ENCODE data around the gene AKR1D1.
A peak's percentile ranks its signal among the peaks of the same experiment; 100 is the strongest.
"Not testable (repeated sequence)": the region's sequence is repeated elsewhere in the genome, so short reads cannot be mapped to it uniquely, and the experiment has no call there.

The AKR1D1 gene, protein sequence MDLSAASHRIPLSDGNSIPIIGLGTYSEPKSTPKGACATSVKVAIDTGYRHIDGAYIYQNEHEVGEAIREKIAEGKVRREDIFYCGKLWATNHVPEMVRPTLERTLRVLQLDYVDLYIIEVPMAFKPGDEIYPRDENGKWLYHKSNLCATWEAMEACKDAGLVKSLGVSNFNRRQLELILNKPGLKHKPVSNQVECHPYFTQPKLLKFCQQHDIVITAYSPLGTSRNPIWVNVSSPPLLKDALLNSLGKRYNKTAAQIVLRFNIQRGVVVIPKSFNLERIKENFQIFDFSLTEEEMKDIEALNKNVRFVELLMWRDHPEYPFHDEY

DNA sequence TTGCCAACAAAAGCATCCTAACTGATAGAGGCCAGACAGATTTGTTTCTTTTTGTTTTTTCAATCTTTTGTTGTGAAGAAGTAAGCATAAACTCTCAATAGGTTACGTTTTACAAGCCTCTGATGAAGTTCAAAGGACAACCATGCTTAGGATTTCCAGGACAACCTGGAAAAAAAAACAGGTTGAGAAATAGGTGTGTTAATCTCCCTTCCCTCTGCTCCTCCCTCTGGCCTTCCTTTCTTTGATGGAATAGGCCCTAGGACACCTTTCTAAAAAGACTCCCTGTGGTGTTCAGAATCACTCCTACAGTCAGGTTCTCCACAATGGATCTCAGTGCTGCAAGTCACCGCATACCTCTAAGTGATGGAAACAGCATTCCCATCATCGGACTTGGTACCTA is at the start of gene AKR1D1:
Gene AKR1D1, plus strand, starts transcription at position 264 of the 400 bp plus-strand sequence. Its CDS starts 60 bp downstream, at position 324.
- no peak for DNase-seq (ENCODE audit: low read depth in 2 of 2)

DNA sequence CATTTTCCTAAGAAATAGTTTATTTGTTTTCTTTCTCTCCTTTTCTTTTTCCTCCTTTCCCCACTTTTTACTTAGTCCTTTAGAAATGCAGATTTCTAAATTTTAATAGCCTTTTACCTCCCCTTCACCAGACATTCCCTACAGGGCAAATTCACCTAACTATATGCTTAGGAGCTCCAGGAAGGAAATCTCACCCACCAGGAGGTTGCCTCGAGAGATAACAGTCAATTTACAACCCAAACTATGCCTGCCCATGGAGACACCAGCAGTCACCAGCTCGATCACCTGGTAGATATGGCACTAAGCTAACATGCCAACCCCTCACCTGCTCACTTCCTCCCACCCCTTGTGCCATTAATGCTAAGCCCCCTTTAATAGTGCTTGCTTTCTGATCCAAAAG is 49.2 kb upstream of the AKR1D1 start:
- no peak for DNase-seq (ENCODE audit: low read depth in 2 of 2)

DNA sequence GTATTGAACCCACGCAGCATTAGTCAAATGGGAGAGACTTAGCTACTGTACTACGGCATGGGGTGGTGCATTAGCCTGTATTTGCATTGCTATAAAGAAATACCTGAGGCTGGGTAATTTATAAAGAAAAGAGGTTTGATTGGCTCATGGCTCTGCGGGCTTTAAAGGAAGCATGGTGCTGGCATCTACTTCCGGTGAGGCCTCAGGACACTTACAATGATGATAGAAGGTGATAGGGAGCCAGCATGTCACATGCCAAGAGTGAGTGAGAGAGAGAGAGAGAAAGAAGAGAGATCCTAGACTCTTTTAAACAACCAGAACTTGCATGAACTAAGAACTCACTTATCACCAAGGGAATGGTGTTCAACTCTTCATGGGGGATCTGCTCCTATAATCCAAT is 47.1 kb upstream of the AKR1D1 start:
- DNase-seq (ENCODE audit: low read depth in 2 of 2) = no peak

DNA sequence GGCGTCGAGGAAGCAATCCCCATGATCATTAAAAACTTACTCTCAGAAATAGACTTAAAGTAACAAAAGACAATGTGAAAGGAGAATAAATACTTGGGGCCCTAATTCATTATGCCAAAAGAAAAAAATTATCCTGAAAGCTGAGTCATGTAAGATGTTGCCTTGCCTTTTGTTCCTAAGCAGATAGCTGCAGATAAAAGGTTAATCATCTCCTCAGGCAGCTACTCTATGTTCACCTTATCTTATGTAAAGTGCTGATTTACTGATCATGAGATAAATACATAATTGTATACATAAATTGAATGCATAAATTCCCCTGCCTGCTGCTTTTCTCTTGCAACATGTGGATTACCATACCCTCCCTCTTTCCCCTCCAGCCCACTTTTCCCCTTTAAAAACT is 46.3 kb upstream of the AKR1D1 start:
- no peak for DNase-seq (ENCODE audit: low read depth in 2 of 2)

DNA sequence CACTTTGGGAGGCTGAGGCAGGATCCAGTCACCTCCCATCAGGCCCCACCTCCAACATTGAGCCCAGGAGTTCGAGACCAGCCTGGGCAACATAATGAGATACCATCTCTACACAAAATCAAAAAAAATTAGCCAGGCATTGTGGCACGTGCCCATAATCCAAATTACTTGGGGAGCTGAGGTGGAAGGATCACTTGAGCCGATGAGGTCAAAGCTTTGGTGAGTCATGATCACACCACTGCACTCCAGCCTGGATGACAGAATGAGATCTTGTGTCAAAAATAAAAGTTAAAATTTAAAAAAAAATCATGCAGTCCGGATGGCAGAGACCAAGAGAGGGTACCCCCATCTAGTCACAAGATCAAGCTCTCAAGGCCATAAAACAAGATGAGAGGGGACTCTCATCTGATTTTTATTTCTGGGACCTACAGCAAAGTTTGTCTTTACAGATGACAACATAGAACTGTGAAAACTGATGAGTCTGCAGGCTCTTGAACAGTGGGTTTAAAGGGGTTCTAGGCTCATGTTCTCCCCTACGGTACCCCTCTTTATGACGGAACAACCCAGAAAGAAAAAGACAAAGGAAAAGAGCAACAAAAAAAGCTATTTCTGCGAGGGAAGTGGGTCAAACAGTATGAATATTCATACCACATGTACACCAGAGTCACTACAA is 45.4 kb upstream of the AKR1D1 start:
- DNase-seq (ENCODE audit: low read depth in 2 of 2) = no peak

DNA sequence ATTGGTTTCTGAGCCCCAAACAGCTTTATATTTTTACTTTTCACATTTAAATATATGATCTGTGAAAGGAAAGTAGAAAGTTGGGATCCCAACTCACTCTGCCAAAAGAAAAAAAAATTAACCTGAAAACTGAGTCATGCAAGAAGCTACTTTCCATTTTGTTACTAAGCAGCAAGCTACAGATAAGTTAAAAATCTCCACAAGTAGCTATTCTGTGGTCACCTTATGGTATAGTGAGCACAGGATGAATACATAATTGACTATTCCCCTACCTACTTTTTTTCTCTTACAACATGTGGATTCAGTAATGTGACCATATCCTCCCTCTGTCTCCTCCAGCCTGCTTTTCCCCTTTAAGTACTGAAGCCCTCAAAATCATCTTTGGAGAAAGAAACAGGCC is 44.1 kb upstream of the AKR1D1 start:
- DNase-seq (ENCODE audit: low read depth in 2 of 2) = no peak

DNA sequence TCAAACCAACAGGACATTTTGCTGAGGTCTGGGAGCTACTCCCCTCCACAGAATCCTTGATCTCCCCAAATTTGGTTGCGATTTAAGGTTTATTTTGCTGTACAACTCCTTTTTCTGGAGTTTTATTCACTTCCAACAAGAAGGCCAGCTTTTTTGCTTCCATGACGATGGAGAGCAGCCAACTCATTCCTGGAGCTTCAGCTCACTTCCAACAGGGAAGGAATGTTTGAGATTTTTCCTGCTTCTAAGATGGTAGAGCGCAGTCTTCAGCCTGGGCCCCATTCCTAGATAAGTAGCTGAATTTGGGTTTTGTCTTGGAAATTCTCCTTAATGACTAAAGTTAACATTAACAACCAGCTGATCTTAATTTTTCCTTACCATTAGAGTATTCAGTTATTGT is 43.5 kb upstream of the AKR1D1 start:
- no peak for DNase-seq (ENCODE audit: low read depth in 2 of 2)

DNA sequence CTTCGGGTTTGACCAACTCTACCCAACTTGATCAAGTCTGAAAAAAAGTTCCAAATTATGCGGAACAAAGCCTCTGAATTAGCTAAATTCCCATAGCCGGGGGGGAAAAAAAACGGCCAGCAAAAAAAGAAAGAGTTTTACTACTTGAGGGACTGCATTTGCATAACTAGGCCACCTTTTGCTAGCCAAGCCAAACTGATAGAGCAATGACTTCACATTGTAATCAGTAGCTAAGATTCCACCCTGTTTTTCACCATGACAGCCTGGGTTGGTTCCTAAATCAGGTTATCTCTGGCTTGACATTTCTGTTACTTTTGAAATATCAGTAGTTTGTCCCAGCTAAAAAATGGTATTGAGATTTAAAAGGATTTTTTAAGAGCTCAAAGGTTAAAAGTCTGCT is 43.0 kb upstream of the AKR1D1 start:
- DNase-seq (ENCODE audit: low read depth in 2 of 2) = no peak

DNA sequence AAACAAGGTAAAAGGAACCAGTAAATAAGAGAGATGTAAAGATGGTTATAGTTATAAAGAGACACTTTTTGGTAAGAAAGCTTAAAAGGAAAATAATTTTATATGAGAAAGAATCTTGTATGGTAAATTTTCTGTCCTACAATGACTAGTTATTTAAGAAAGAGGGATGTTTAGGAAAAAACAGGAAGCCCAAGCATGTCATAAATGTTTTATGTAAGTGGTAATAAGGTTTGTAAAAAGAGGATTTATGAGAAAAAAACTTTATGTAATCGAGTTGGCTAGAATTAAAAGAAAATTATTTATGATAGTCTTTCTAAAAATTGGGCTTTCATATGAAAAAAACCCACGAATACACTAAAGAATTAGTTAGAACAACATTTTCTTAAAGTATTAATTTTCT is 40.1 kb upstream of the AKR1D1 start:
- DNase-seq (ENCODE audit: low read depth in 2 of 2) = no peak

DNA sequence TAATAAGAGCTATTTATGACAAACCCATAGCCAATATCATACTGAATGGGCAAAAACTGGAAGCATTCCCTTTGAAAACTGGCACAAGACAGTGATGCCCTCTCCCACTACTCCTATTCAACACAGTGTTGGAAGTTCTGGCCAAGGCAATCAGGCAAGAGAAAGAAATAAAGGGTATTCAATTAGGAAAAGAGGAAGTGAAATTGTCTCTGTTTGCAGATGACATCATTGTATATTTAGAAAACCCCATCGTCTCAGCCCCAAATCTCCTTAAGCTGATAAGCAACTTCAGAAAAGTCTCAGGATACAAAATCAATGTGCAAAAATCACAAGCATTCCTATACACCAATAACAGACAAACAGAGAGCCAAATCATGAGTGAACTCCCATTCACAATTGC is 36.2 kb upstream of the AKR1D1 start:
- DNase-seq (ENCODE audit: low read depth in 2 of 2) = not testable (repeated sequence)

DNA sequence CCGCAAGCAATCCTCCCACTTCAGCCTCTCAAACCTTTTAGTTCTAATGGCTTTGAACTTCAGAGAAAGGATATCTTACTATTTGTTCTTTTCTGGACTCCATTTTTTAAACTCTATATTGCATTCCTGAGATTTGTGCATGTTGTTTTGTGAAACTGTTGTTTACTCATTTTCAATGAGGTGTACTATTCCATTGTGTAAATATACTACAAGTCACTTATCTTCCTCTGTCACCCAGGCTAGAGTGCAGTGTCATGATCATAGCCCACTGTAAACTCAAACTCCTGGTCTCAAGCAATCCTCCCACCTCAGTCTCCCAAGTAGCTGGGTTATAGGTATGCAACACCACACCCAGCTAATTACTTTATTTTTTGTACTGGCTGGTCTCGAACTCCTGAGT is 31.4 kb upstream of the AKR1D1 start:
- no peak for DNase-seq (ENCODE audit: low read depth in 2 of 2)

DNA sequence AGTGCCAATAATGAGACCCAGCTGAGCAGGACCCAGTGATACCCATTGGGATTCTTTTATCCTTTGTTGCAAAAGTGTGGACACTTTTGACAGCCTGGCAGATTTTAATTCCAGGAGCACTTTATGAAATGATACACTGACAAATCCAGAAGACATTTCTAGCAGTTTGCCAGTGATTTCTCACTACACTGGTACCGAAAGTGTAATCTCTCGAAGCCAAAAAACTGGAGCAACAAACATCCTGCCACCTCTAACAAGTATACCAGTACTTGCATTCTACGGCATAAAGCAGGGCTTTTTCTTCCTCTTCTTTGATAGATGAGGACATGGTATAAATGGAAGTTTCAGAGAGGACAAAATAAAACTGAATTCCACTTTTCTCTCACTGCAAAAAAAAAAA is 28.4 kb upstream of the AKR1D1 start:
- DNase-seq (ENCODE audit: low read depth in 2 of 2) = no peak

DNA sequence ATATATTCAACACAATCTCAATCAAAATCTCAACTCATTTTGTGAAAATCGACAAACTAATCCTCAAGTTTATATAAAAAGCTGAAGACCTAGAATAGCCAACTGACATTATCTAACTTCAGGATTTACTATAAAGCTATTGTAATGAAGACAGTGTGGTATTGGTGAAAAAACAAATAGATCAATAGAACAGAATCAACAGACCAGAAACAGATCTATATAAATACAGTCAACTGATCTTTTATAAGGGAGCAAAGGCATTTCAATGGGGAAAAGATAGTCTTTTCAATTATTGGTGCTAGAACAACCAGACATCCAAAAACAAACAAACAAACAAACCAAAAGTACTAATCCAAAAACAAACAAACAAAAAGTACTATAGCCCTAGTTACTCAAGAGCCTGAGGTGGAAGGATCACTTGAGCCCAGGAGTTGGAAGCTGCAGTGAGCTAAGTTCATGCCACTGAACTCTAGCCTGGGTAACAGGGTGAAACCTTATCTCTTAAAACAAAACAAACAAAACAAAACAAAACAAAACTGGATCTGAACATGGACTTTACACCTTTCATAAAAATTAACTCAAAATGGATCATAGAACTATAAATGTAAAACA is 26.6 kb upstream of the AKR1D1 start:
- DNase-seq (ENCODE audit: low read depth in 2 of 2) = no peak

DNA sequence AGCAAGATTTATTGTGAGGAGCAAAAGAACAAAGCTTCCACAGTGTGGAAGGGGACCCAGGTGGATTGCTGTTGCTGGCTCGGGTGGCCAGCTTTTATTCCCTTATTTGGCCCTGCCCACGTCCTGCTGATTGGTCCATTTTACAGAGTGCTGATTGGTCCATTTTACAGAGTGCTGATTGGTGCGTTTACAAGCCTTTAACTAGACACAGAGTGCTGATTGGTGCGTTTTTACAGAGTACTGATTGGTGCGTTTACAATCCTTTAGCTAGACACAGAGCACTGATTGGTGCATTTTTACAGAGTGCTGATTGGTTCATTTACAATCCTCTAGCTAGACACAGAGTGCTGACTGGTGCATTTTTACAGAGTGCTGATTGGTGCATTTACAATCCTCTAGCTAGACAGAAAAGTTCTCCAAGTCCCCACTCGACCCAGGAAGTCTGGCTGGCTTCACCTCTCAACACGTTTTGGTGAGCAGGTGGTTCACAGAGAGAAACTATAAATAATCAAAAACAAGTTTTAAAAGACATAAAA is 24.5 kb upstream of the AKR1D1 start:
- DNase-seq (ENCODE audit: low read depth in 2 of 2) = not testable (repeated sequence)

DNA sequence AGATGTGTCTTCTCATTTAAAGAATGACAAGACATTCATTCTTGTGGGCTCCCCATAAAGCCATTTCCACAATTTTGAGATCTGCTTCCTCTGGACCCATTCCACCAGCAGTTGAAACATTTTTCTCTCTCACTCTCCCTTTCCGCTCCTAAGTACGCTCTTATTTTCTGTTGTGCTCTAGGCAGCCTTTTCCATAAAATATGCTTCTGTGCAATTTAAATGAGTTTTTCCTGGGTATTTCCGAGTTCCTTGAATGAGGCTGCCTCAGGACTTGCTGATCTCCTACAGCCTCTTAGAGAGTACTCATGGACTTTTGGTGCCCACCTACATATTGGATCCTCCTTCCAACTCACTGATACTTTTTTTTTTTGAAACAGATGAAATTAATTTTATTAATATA is 23.6 kb upstream of the AKR1D1 start:
- DNase-seq (ENCODE audit: low read depth in 2 of 2) = no peak

DNA sequence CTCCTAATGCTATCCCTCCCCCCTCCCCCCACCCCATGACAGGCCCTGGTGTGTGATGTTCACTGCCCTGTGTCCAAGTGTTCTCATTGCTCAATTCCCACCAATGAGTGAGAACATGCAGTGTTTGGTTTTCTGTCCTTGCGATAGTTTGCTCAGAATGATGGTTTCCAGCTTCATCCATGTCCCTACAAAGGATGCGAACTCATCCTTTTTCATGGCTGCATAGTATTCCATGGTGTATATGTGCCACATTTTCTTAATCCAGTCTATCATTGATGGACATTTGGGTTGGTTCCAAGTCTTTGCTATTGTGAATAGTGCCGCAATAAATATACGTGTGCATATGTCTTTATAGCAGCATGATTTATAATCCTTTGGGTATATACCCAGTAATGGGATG is 20.6 kb upstream of the AKR1D1 start:
- DNase-seq (ENCODE audit: low read depth in 2 of 2) = not testable (repeated sequence)

DNA sequence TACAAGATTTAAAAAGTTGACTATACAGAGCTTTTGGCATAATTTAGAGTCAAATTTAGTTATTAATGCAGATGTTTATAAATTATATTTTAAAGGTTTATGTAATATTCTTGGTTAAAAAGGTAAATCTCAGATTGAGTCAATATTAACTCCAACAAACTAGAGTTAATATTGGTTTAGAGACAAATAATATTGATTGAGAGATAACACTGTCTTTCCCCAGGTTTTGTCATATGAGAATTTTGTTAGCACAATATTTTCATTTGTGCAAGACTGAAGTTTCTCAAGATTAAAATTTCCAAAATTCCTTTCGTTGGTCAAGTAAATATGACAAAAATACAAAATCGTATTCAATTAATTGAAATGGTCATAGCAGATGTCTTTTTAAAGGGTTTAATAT is 12.9 kb upstream of the AKR1D1 start:
- DNase-seq (ENCODE audit: low read depth in 2 of 2) = no peak

DNA sequence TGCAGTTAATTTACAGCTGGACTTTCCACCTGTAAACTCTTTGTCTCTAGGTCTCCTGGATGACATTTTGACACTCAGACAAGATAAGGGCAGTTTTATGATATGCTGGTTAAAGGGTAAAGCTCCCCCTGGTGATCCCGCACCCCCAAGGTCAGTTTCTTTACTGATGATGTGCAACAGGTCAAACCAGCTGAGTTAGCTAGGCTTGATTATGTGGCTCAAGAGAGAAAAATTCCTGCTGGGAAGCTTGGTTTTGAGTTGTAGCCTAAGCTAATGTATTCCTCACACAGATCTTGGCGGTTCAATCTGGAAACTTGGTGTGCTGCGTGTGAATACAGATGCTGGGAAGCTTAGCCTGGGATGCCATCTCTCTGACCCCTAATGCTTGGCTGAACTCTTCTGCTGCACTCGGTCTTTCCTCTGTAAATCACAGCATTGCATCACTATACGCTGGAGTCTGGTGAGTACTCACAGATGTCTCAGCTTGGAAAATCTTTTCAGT is 11.4 kb upstream of the AKR1D1 start:
- DNase-seq (ENCODE audit: low read depth in 2 of 2) = peak; percentile 36 to 45

DNA sequence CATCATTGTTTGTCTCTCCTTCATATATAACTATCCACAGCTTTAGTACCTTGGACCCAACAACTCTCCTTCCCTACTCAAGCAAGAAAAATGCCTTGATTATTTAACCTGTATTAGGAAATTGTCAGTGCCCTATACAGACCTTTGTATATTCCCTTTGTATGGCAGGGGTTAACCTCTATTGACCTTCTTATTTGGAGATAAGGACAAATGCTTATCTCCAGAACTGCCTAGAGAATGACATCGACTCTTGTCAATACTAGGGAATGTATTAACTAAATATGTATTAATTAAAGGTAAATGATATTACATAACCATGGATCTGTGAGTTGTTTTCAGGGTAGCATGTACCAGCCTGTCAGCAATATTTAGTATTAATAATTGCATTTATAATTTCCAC is 10.4 kb upstream of the AKR1D1 start:
- no peak for DNase-seq (ENCODE audit: low read depth in 2 of 2)

DNA sequence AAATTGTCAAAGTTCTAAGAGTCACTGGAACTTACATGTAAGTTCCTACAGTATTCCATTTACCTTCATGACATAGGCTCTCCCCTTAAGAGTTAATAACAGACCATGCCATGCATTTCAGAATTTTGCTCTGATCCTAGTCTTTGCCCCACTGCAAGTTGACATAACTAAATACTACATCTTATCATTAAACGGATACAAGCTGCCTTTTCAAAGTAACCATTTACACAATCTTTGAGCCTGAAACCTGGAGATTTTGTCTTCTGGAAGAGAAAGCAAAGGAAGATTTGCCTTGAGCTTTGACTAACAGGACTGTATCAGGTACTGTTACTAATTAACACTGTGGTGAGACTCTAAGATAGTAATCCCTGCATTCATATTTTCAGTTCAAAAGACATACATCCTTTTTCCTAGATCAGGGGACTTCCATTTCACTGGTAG is 9.3 kb upstream of the AKR1D1 start:
- no peak for DNase-seq (ENCODE audit: low read depth in 2 of 2)

DNA sequence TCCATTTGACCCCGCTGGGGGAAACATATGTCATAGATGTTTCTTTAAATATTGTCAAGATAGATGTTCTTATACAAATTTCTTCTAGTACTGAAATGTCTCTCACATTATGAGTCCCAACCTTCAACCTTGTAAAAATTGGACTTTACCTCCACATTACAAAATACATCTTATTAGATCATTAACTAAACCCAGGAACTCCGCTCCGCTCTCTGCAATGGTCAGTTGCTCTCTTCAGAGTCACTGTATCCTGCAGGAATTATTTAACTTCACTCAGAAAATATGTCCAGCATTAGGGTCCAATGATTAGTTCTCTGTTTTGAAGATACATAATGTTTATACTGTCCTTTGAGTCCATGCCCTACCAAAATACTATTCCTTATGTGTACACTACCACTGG is 8.5 kb upstream of the AKR1D1 start:
- no peak for DNase-seq (ENCODE audit: low read depth in 2 of 2)

DNA sequence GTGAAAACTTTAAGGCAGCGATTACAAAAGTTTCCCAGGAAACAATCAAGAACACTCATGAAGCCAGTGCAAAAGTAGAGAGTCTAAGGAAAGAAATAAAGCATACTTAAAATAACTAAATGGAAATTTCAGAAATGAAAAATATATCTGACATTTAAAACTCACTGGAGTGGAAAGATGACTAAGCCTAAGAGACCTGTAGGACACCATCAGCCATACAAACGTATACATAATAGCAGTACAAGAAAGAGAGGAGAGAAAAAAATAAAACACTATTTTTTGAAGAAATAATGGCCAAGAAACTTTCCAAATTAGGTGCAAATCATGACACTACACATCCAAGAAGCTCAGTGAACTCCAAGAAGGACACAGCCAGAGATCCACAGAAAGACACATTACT is 5.4 kb upstream of the AKR1D1 start:
- no peak for DNase-seq (ENCODE audit: low read depth in 2 of 2)

DNA sequence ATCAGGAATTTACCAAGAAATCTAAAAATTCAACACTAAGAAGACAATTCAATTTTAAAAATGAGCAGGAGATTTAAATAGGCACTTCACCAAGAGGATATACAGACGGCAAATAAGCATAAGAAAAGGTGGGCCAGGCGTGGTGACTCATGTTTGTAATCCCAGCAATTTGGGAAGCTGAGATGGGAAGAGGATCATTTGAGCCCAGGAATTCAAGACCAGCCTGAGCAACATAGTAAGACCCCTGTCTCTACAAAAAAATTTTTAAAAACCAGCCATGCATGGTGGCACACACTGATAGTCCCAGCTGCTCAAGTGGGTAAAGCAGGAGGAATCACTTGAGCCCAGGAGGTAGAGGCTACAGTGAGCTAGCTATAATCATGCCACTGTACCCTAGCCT is 3.5 kb upstream of the AKR1D1 start:
- DNase-seq (ENCODE audit: low read depth in 2 of 2) = no peak

All from fibroblast of skin of left quadriceps (primary cell).